Liver (tissue), 9 donors: ENCODE results near the gene P3H2. TPM values are rescaled to one million over a fixed set of nuclear protein-coding genes. Genes with fewer than 3 reads are reported as not detected.

ENCODE experiments used
- DNase-seq: peaks from one replicate; pipeline ENCODE4 v3.0.0-alpha.2; 2017; ENCODE audit warnings: low spot score
- H3K27ac ChIP-seq, 2 donors: one replicate each; pipeline ENCODE4 v1.7.0; 2013; ENCODE audit warnings: inconsistent platforms in 2 of 2, low read length in 2 of 2, control low read depth in 1 of 2, low read depth in 1 of 2, mild to moderate bottlenecking in 1 of 2
- H3K27me3 ChIP-seq, 4 donors: one replicate each; pipeline versions ENCODE4 v1.6.1 to v1.7.0; 2013; ENCODE audit warnings: low read length in 3 of 4, inconsistent platforms in 1 of 4, mild to moderate bottlenecking in 1 of 4, moderate library complexity in 1 of 4; ENCODE audit not compliant: control insufficient read depth in 4 of 4, insufficient read depth in 4 of 4
- H3K36me3 ChIP-seq, 4 donors: one replicate each; pipeline versions ENCODE4 v1.6.1 to v1.7.0; 2013; ENCODE audit warnings: low read length in 3 of 4, mild to moderate bottlenecking in 3 of 4, low read depth in 1 of 4, moderate library complexity in 1 of 4; ENCODE audit not compliant: control insufficient read depth in 4 of 4, insufficient read depth in 3 of 4
- H3K4me1 ChIP-seq, 4 donors: one replicate each; pipeline versions ENCODE4 v1.6.1 to v1.7.0; 2013; ENCODE audit warnings: low read length in 3 of 4, mild to moderate bottlenecking in 3 of 4, moderate library complexity in 1 of 4; ENCODE audit not compliant: control insufficient read depth in 4 of 4, insufficient read depth in 4 of 4
- H3K4me3 ChIP-seq, 3 donors: one replicate each; pipeline versions ENCODE4 v1.6.1 to v1.7.0; 2013; ENCODE audit warnings: low read length in 3 of 3, control low read depth in 1 of 3, low read depth in 1 of 3, mild to moderate bottlenecking in 1 of 3
- H3K9ac ChIP-seq, 2 donors: one replicate each; pipeline ENCODE4 v1.7.0; 2013; ENCODE audit warnings: low read length in 2 of 2, mild to moderate bottlenecking in 2 of 2, moderate library complexity in 2 of 2, control low read depth in 1 of 2, low read depth in 1 of 2
- H3K9me3 ChIP-seq, 4 donors: one replicate each; pipeline versions ENCODE4 v1.6.1 to v1.7.0; 2013; ENCODE audit warnings: low read length in 3 of 4; ENCODE audit not compliant: control insufficient read depth in 4 of 4
- FOXA2 ChIP-seq: IDR thresholded peaks from 2 replicates; pipeline ENCODE4 v1.6.1; 2016; ENCODE audit warnings: antibody characterized with exemption
- GABPA ChIP-seq, 2 donors: IDR thresholded peaks in 1 of 2; conservative IDR thresholded peaks in 1 of 2; 2 replicates each; pipeline ENCODE4 v1.6.1; 2016; ENCODE audit warnings: antibody characterized with exemption in 2 of 2, mild to moderate bottlenecking in 1 of 2, moderate library complexity in 1 of 2
- HNF4G ChIP-seq: IDR thresholded peaks from 2 replicates; pipeline ENCODE4 v1.6.1; 2016; ENCODE audit warnings: antibody characterized with exemption
- JUND ChIP-seq, 2 donors: IDR thresholded peaks; 2 replicates each; pipeline ENCODE4 v1.6.1; 2016; ENCODE audit warnings: antibody characterized with exemption in 2 of 2
- RAD21 ChIP-seq, 2 donors: IDR thresholded peaks; 2 replicates each; pipeline ENCODE4 v1.6.1; 2016; ENCODE audit warnings: antibody characterized with exemption in 2 of 2, mild to moderate bottlenecking in 2 of 2
- TAF1 ChIP-seq: conservative IDR thresholded peaks from 2 replicates; pipeline ENCODE4 v1.6.1; 2016; ENCODE audit warnings: antibody characterized with exemption, mild to moderate bottlenecking
- WGBS: extraction: QIAGEN DNeasy Blood & Tissue Kit; methylation state at CpG from one replicate; pipeline ENCODE4 v1.1.7; 2013; 5-methylcytosine and 5-hydroxymethylcytosine counted together
- polyA plus RNA-seq, 2 donors: library from polyadenylated mRNA; stranded (reverse) in 1 of 2; unstranded in 1 of 2; fragments of 200-250 nt in 1 of 2; fragments of >200 nt in 1 of 2; fragmentation: Nextera tagmentation in 1 of 2; extraction: Ambion mirVana in 1 of 2; gene quantifications; one replicate each; pipeline versions ENCODE4 v1.2.1 to v1.2.3, GENCODE V29; 2013 to 2015
- total RNA-seq, 2 donors: library from RNA; depleted of rRNA; stranded (reverse); fragments of >200 nt; gene quantifications; one replicate each; pipeline ENCODE4 v1.2.3, GENCODE V29; 2014
- TF ChIP-seq, protein P1 (sequence below): IDR thresholded peaks from 2 replicates; pipeline ENCODE4 v1.6.1; 2016; ENCODE audit warnings: antibody characterized with exemption
- TF ChIP-seq, protein P2 (sequence below): IDR thresholded peaks from 2 replicates; pipeline ENCODE4 v1.6.1; 2016; ENCODE audit warnings: antibody characterized with exemption
- TF ChIP-seq, protein P3 (sequence below): IDR thresholded peaks from 2 replicates; pipeline ENCODE4 v1.6.1; 2016; ENCODE audit warnings: antibody characterized with exemption
- TF ChIP-seq, protein P4 (sequence below): fragments of 150-350 bp; IDR thresholded peaks from 2 replicates; pipeline ENCODE4 v1.5.1; 2017; ENCODE audit warnings: improper control_type of control experiment, low read depth, low read length; ENCODE audit not compliant: missing input control
- donor health status: healthy.
- donor health status: healthy.
- donor health status: healthy.
- donor health status: healthy.
- donor health status: healthy.

The P3H2 gene
- total and polyA plus RNA-seq, 4 donors: 1.9 to 6.9 (median 4.1) TPM

DNA sequence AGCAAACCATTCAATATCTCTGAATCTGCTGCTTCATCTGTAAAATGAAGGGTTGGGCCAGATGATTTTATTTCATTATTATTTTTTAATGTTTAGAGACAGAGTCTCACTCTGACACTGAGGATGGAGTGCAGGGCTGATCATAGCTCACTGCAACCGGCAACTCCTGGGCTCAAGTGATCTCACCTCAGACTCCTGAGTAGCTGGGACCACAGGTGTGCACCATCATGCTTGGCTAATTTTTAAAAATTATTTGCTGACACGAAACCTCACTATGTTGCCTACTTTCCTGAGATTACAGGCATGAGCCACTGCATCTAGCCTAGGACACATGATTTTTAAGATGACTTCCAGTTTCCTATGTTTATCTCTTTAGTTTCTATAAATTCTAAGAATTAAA lies 105.8 kb downstream of the P3H2 start (continued):
- TF ChIP-seq, protein P1, sequence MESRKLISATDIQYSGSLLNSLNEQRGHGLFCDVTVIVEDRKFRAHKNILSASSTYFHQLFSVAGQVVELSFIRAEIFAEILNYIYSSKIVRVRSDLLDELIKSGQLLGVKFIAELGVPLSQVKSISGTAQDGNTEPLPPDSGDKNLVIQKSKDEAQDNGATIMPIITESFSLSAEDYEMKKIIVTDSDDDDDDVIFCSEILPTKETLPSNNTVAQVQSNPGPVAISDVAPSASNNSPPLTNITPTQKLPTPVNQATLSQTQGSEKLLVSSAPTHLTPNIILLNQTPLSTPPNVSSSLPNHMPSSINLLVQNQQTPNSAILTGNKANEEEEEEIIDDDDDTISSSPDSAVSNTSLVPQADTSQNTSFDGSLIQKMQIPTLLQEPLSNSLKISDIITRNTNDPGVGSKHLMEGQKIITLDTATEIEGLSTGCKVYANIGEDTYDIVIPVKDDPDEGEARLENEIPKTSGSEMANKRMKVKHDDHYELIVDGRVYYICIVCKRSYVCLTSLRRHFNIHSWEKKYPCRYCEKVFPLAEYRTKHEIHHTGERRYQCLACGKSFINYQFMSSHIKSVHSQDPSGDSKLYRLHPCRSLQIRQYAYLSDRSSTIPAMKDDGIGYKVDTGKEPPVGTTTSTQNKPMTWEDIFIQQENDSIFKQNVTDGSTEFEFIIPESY: no peak
- no peak for TF ChIP-seq HNF4G
- no peak for TF ChIP-seq GABPA (IDR thresholded peaks at IDR 0.05 in 1 of 2, conservative IDR thresholded peaks at IDR 0.05 in 1 of 2)
- TF ChIP-seq JUND (IDR thresholded peaks at IDR 0.05): no peak

DNA sequence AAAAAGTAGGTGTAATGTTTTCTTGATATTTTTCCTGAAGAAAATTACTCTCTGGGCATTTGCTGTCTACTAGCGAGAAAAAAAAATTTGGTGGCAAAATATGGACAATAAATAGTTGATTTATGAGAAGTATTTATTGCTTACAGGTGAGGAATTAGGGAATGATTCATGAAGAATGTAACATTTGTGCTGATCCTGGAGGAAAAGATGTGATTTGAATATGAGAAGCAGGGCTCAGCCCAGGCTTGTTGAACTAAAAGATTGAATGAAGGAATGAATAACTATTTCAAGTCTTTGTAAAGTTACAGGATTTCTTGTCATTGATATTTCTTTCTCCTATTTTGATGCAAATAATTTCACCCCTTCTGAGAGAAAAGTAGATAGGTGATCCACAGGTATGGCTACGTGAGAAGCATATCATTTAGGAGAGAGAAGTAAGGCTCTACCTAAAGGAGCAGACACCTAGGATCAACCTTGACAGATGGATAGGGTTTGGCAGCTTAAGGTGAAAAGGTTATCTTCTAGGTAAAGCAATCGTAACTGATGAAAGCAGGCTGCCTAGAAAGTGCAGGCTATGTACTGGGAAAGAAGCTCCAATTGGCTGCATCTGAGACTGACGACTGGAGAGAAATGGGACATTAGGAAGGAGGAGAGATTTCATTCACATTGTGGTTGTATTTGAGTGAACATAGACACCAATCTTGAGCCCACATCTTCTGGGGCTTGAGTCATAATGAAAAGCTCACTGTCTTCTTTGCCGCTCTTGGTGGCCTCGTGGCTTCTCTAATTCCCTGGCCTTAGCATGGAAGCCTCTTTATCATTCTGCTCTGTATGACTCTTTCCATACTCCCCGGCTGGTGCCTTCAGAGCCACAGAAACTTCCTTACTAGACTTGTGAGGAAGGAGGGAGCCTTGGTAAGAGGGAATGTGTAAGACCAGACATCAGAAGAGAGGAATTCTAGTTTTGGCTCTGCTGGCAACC lies 106.5 kb downstream of the P3H2 start:
- WGBS: 54% methylated on average over 7 of the region's 7 CpGs

More for the DNA sequence above, 106.5 kb downstream of the P3H2 start:
- H3K4me3 ChIP-seq: no peak overlapping the region
- peaks cover 0 to 2% (median 0%) of the 10 kb centered on the region in 4 donors for H3K27me3 ChIP-seq
- no peaks in the 10 kb centered on the region for H3K4me1 ChIP-seq
- TF ChIP-seq FOXA2 (no peak), RAD21 (IDR thresholded peaks at IDR 0.05) (no peak), TAF1 (no peak), JUND (IDR thresholded peaks at IDR 0.05) (no peak)
- TF ChIP-seq, protein P2, sequence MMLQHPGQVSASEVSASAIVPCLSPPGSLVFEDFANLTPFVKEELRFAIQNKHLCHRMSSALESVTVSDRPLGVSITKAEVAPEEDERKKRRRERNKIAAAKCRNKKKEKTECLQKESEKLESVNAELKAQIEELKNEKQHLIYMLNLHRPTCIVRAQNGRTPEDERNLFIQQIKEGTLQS: no peak
- TF ChIP-seq, protein P1: no peak
- TF ChIP-seq, protein P3, sequence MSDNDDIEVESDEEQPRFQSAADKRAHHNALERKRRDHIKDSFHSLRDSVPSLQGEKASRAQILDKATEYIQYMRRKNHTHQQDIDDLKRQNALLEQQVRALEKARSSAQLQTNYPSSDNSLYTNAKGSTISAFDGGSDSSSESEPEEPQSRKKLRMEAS: no peak
- TF ChIP-seq, protein P4, sequence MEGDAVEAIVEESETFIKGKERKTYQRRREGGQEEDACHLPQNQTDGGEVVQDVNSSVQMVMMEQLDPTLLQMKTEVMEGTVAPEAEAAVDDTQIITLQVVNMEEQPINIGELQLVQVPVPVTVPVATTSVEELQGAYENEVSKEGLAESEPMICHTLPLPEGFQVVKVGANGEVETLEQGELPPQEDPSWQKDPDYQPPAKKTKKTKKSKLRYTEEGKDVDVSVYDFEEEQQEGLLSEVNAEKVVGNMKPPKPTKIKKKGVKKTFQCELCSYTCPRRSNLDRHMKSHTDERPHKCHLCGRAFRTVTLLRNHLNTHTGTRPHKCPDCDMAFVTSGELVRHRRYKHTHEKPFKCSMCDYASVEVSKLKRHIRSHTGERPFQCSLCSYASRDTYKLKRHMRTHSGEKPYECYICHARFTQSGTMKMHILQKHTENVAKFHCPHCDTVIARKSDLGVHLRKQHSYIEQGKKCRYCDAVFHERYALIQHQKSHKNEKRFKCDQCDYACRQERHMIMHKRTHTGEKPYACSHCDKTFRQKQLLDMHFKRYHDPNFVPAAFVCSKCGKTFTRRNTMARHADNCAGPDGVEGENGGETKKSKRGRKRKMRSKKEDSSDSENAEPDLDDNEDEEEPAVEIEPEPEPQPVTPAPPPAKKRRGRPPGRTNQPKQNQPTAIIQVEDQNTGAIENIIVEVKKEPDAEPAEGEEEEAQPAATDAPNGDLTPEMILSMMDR: no peak
- DNase-seq: no peak
- no peaks in the 10 kb centered on the region for H3K36me3 ChIP-seq
- H3K9ac ChIP-seq: no peak overlapping the region
- H3K9me3 ChIP-seq: no peaks in the 10 kb centered on the region
- H3K27ac ChIP-seq: no peak overlapping the region
